GM23338 (cell line): Measurements from ENCODE around the gene CACNA1G. TPM values are rescaled to one million over a fixed set of nuclear protein-coding genes. Genes with fewer than 3 reads are reported as not detected.

Source experiments
- ATAC-seq: fragments of 200-7000 bp; cut with Tn5 transposase; 3 replicates; pipeline ENCODE4 v1.9.1; 2020
- DNase-seq: peaks from one replicate; pipeline ENCODE4 v3.0.0-alpha.2; 2015; ENCODE audit warnings: low spot score
- H2AFZ ChIP-seq: fragments of 200-600 bp; sonication (generic); 2 replicates; pipeline ENCODE4 v1.8.0; 2016; ENCODE audit warnings: antibody characterized with exemption, mild to moderate bottlenecking, moderate library complexity
- H3F3A ChIP-seq: fragments of 200-600 bp; sonication (generic); replicated peaks from 2 replicates; pipeline ENCODE4 v1.8.0; 2017; ENCODE audit warnings: antibody characterized with exemption, mixed run types, low read depth
- H3K27ac ChIP-seq: fragments of 200-600 bp; sonication (generic); 2 replicates; pipeline ENCODE4 v1.6.1; 2016; ENCODE audit warnings: low read depth
- H3K27me3 ChIP-seq: fragments of 200-600 bp; sonication (generic); 2 replicates; pipeline ENCODE4 v1.8.0; 2016; ENCODE audit warnings: mild to moderate bottlenecking, mixed run types, moderate library complexity; ENCODE audit not compliant: insufficient read depth
- H3K36me3 ChIP-seq: fragments of 200-600 bp; sonication (generic); 2 replicates; pipeline ENCODE4 v1.8.0; 2016; ENCODE audit warnings: mild to moderate bottlenecking; ENCODE audit not compliant: insufficient read depth
- H3K4me1 ChIP-seq: fragments of 200-600 bp; sonication (generic); 2 replicates; pipeline ENCODE4 v1.8.0; 2016; ENCODE audit warnings: mild to moderate bottlenecking, moderate library complexity; ENCODE audit not compliant: insufficient read depth
- H3K4me2 ChIP-seq: fragments of 200-600 bp; sonication (generic); 2 replicates; pipeline ENCODE4 v1.7.1; 2017; ENCODE audit warnings: mixed run types
- H3K4me3 ChIP-seq: fragments of 200-600 bp; sonication (generic); 2 replicates; pipeline ENCODE4 v1.6.1; 2016; ENCODE audit warnings: mixed run types
- H3K79me2 ChIP-seq: fragments of 200-600 bp; sonication (generic); replicated peaks from 2 replicates; pipeline ENCODE4 v1.8.0; 2017; ENCODE audit warnings: mild to moderate bottlenecking; ENCODE audit not compliant: insufficient read depth
- H3K9me2 ChIP-seq: fragments of 200-600 bp; sonication (generic); 2 replicates; pipeline ENCODE4 v1.8.0; 2017; ENCODE audit not compliant: insufficient read depth
- H4K20me1 ChIP-seq: fragments of 200-600 bp; sonication (generic); replicated peaks from 2 replicates; pipeline ENCODE4 v1.8.0; 2017; ENCODE audit warnings: mild to moderate bottlenecking; ENCODE audit not compliant: insufficient read depth
- H3K27ac Mint-ChIP-seq: 2 replicates; pipeline ENCODE4 v1.8.0; 2020; ENCODE audit warnings: inconsistent platforms, mild to moderate bottlenecking, moderate library complexity, mixed read lengths
- H3K27me3 Mint-ChIP-seq: 3 replicates; pipeline ENCODE4 v1.8.0; 2022; ENCODE audit warnings: low read depth, mild to moderate bottlenecking, moderate library complexity, mixed read lengths, inconsistent platforms; ENCODE audit not compliant: insufficient read depth, poor library complexity
- H3K36me3 Mint-ChIP-seq: 3 replicates; pipeline ENCODE4 v1.8.0; 2021; ENCODE audit warnings: low read depth, mild to moderate bottlenecking, inconsistent platforms, moderate library complexity, mixed read lengths
- H3K4me1 Mint-ChIP-seq: 3 replicates; pipeline ENCODE4 v1.8.0; 2020; ENCODE audit warnings: mild to moderate bottlenecking, inconsistent platforms, mixed read lengths
- H3K4me3 Mint-ChIP-seq: 3 replicates; pipeline ENCODE4 v1.8.0; 2021; ENCODE audit warnings: moderate library complexity, mild to moderate bottlenecking, inconsistent platforms, mixed read lengths
- H3K9me3 Mint-ChIP-seq: 3 replicates; pipeline ENCODE4 v1.8.0; 2020; ENCODE audit warnings: moderate library complexity, mild to moderate bottlenecking, inconsistent platforms, mixed read lengths
- CREB1 ChIP-seq: fragments of 250-450 bp; sonication (Bioruptor Pico); IDR thresholded peaks from 2 replicates; pipeline ENCODE4 v1.5.0; 2020; ENCODE audit warnings: low read depth, mild to moderate bottlenecking, moderate library complexity
- CTCF ChIP-seq, 2 experiments: fragments of 200-600 bp in 1 of 2; sonication (generic) in 1 of 2; conservative IDR thresholded peaks; 2 replicates each; pipeline versions ENCODE4 v1.5.1 to v1.6.1; 2016 to 2017; ENCODE audit warnings: antibody characterized with exemption in 2 of 2, low read depth in 2 of 2, mild to moderate bottlenecking in 2 of 2, moderate library complexity in 1 of 2
- ETS1 ChIP-seq: IDR thresholded peaks from 2 replicates; pipeline ENCODE4 v1.6.1; 2016; ENCODE audit warnings: antibody characterized with exemption
- EZH2 ChIP-seq: fragments of 200-600 bp; sonication (generic); IDR thresholded peaks from one replicate; pipeline ENCODE4 v1.8.0; 2017; ENCODE audit warnings: antibody characterized with exemption, mild to moderate bottlenecking, low read depth; ENCODE audit not compliant: unreplicated experiment
- EZH2phosphoT487 ChIP-seq: fragments of 200-600 bp; sonication (generic); IDR thresholded peaks from one replicate; pipeline ENCODE4 v1.8.1; 2018; ENCODE audit warnings: antibody characterized with exemption; ENCODE audit not compliant: unreplicated experiment
- JUNB ChIP-seq: IDR thresholded peaks from one replicate; pipeline ENCODE4 v1.6.1; 2016; ENCODE audit warnings: antibody characterized with exemption; ENCODE audit not compliant: unreplicated experiment
- NANOG ChIP-seq: IDR thresholded peaks from 2 replicates; pipeline ENCODE4 v1.6.1; 2016; ENCODE audit warnings: antibody characterized with exemption, borderline replicate concordance
- POLR2AphosphoS5 ChIP-seq: IDR thresholded peaks from 2 replicates; pipeline ENCODE4 v1.6.1; 2016; ENCODE audit warnings: antibody characterized with exemption, low read depth
- REST ChIP-seq: IDR thresholded peaks from one replicate; pipeline ENCODE4 v1.6.1; 2018; ENCODE audit warnings: antibody characterized with exemption; ENCODE audit not compliant: unreplicated experiment
- STAT1 ChIP-seq: IDR thresholded peaks from one replicate; pipeline ENCODE4 v1.6.1; 2016; ENCODE audit warnings: antibody characterized with exemption; ENCODE audit not compliant: unreplicated experiment
- ZNF114 ChIP-seq: fragments of 250-450 bp; sonication (Bioruptor Pico); IDR thresholded peaks from 2 replicates; pipeline ENCODE4 v1.5.0; 2020; ENCODE audit warnings: mild to moderate bottlenecking, moderate library complexity
- ZNF331 ChIP-seq: fragments of 250-450 bp; sonication (Bioruptor Pico); IDR thresholded peaks from 2 replicates; pipeline ENCODE4 v1.5.0; 2020; ENCODE audit warnings: low read depth, mild to moderate bottlenecking, moderate library complexity
- ZNF462 ChIP-seq: fragments of 250-450 bp; sonication (Bioruptor Pico); IDR thresholded peaks from 2 replicates; pipeline ENCODE4 v1.5.0; 2020; ENCODE audit warnings: mild to moderate bottlenecking, moderate library complexity
- polyA plus RNA-seq: library from polyadenylated mRNA; unstranded; fragments of >200 nt; fragmentation: Nextera tagmentation; extraction: Ambion mirVana; gene quantifications from 2 replicates; pipeline ENCODE4 v1.2.1, GENCODE V29; 2016
- total RNA-seq: library from RNA; depleted of rRNA; stranded (reverse); fragments of >200 nt; shearing (Covaris generic); gene quantifications from 2 replicates; pipeline ENCODE4 v1.2.3, GENCODE V29; 2014

The CACNA1G gene
- total and polyA plus RNA-seq, 2 experiments from 2014 or later, result 1.4 to 5.1 TPM

GRCh38 chr17:50605429-50605828 is 44.9 kb downstream of the CACNA1G start:
- H3K36me3 Mint-ChIP-seq, result no peaks in the 10 kb centered on the region; the same call in 2 of the 3 replicates
- Histone ChIP-seq H3F3A (no peaks in the 10 kb centered on the region), H3K36me3 (no peaks in the 10 kb centered on the region), H4K20me1 (no peaks in the 10 kb centered on the region), H3K4me2 (no peak overlapping the region), H3K4me1 (peaks cover 4% of the 10 kb centered on the region; the same call in 1 of the 2 replicates), H2AFZ (no peak overlapping the region), H3K4me3 (no peak overlapping the region), H3K27ac (no peak overlapping the region), H3K9me2 (no peaks in the 10 kb centered on the region), H3K79me2 (no peaks in the 10 kb centered on the region), H3K27me3 (no peaks in the 10 kb centered on the region)
- H3K9me3 Mint-ChIP-seq, result no peaks in the 10 kb centered on the region; the same call in 2 of the 3 replicates
- TF ChIP-seq CREB1 (CRISPR knock-in tag) (no peak), EZH2phosphoT487 (no peak), ZNF114 (no peak), STAT1 (no peak), ZNF331 (CRISPR knock-in tag) (no peak), EZH2 (no peak), POLR2AphosphoS5 (no peak), REST (no peak), NANOG (no peak), ETS1 (no peak), CTCF (conservative IDR thresholded peaks at IDR 0.05; ENCODE audit: low read depth in 2 of 2) (no peak), JUNB (no peak), ZNF462 (CRISPR knock-in tag) (no peak)
- H3K27me3 Mint-ChIP-seq, result peaks cover 18% of the 10 kb centered on the region
- peaks cover 37% of the 10 kb centered on the region for H3K4me1 Mint-ChIP-seq
- no peak for DNase-seq
- no peak for ATAC-seq
- H3K27ac Mint-ChIP-seq, result no peak overlapping the region
- H3K4me3 Mint-ChIP-seq, result no peak overlapping the region
